Natural killer cell (primary cell): ENCODE data around the gene TFCP2. TPM values are rescaled to one million over a fixed set of nuclear protein-coding genes. Genes with fewer than 3 reads are reported as not detected.

Experiments used
- ATAC-seq, 3 donors: fragments of 150-1000 bp in 2 of 3; fragments of 200-7000 bp in 1 of 3; cut with Tn5 transposase; 1 replicate in 1 of 3; 2 replicates in 2 of 3; pipeline ENCODE4 v1.10.0; 2021; ENCODE audit warnings: mild to moderate bottlenecking in 2 of 3, moderate library complexity in 2 of 3
- DNase-seq, 2 donors: peaks; one replicate each; pipeline versions ENCODE4 v3.0.0 to v3.0.0-alpha.2; 2013 to 2021; ENCODE audit warnings: mixed read lengths in 1 of 2
- H3K27ac ChIP-seq: one replicate; pipeline ENCODE4 v1.5.1; 2013; ENCODE audit warnings: mild to moderate bottlenecking, low read length
- H3K27me3 ChIP-seq: one replicate; pipeline ENCODE4 v1.6.1; 2013; ENCODE audit warnings: low read length; ENCODE audit not compliant: control insufficient read depth, insufficient read depth
- H3K36me3 ChIP-seq: one replicate; pipeline ENCODE4 v1.6.1; 2013; ENCODE audit warnings: low read length; ENCODE audit not compliant: control insufficient read depth, insufficient read depth
- H3K4me1 ChIP-seq: one replicate; pipeline ENCODE4 v1.6.1; 2013; ENCODE audit warnings: low read length; ENCODE audit not compliant: control insufficient read depth, insufficient read depth
- H3K4me3 ChIP-seq: one replicate; pipeline ENCODE4 v1.5.1; 2013; ENCODE audit warnings: low read length
- H3K9me3 ChIP-seq: one replicate; pipeline ENCODE4 v1.6.1; 2013; ENCODE audit warnings: low read length; ENCODE audit not compliant: control insufficient read depth, insufficient read depth
- H3K27ac Mint-ChIP-seq, 2 donors: one replicate each; pipeline ENCODE4 v1.8.0; 2022; ENCODE audit warnings: mild to moderate bottlenecking in 2 of 2, mixed read lengths in 2 of 2, moderate library complexity in 1 of 2
- H3K27me3 Mint-ChIP-seq, 2 donors: one replicate each; pipeline ENCODE4 v1.8.0; 2022; ENCODE audit warnings: low read depth in 2 of 2, mixed read lengths in 2 of 2
- H3K36me3 Mint-ChIP-seq: one replicate; pipeline ENCODE4 v1.8.0; 2022; ENCODE audit warnings: mixed read lengths
- H3K4me1 Mint-ChIP-seq, 2 donors: one replicate each; pipeline ENCODE4 v1.8.0; 2022; ENCODE audit warnings: mixed read lengths in 2 of 2
- H3K4me3 Mint-ChIP-seq: one replicate; pipeline ENCODE4 v1.8.0; 2022; ENCODE audit warnings: mild to moderate bottlenecking, moderate library complexity, mixed read lengths
- H3K9me3 Mint-ChIP-seq, 2 donors: one replicate each; pipeline ENCODE4 v1.8.0; 2022; ENCODE audit warnings: mixed read lengths in 2 of 2
- WGBS: methylation state at CpG from one replicate; pipeline ENCODE4 v1.1.7; 2013; ENCODE audit warnings: missing lambda C conversion rate; ENCODE audit not compliant: insufficient coverage; 5-methylcytosine and 5-hydroxymethylcytosine counted together
- intact Hi-C: fragments of 100-400 bp; cut with micrococcal nuclease; formaldehyde crosslinking; loops from one replicate; pipeline ENCODE4 v1.14.2; 2022
- total RNA-seq, 4 donors: library from RNA; stranded (reverse); fragments of 120-200 nt in 1 of 4; gene quantifications; one replicate each; pipeline versions ENCODE4 v1.2.3 to v1.2.4, GENCODE V29; 2013 to 2022
- TF ChIP-seq, protein P1 (sequence below): fragments of 200-600 bp; IDR thresholded peaks from one replicate; pipeline ENCODE4 v1.8.0; 2022; ENCODE audit warnings: antibody characterized with exemption

The TFCP2 gene
- total RNA-seq, 3 donors from 2014 or later (not counting 1 experiment from before 2014, with no cell fraction given): 26.6 to 34.8 (median 34.8) TPM

DNA sequence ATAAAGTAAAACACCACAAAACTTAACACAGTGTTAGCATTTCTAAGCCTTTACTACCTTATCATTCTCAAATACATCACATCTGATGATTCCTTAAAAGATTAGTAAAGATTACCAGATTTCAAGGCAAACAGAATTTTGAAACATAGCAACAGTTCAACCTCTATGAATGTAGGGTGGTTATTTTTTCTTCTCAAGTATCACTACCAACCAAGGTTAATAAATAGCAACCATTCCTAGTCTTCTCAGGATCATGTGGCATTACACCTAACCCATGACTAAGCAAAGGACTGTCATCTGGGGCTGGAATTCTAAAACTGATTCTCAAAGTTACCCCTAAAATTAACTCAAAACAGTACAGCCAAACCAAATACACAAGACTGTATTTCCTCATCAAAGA is 50.1 kb downstream of the TFCP2 start:
- TF ChIP-seq, protein P1, sequence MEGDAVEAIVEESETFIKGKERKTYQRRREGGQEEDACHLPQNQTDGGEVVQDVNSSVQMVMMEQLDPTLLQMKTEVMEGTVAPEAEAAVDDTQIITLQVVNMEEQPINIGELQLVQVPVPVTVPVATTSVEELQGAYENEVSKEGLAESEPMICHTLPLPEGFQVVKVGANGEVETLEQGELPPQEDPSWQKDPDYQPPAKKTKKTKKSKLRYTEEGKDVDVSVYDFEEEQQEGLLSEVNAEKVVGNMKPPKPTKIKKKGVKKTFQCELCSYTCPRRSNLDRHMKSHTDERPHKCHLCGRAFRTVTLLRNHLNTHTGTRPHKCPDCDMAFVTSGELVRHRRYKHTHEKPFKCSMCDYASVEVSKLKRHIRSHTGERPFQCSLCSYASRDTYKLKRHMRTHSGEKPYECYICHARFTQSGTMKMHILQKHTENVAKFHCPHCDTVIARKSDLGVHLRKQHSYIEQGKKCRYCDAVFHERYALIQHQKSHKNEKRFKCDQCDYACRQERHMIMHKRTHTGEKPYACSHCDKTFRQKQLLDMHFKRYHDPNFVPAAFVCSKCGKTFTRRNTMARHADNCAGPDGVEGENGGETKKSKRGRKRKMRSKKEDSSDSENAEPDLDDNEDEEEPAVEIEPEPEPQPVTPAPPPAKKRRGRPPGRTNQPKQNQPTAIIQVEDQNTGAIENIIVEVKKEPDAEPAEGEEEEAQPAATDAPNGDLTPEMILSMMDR: no peak
- no peaks in the 10 kb centered on the region for H3K36me3 Mint-ChIP-seq

DNA sequence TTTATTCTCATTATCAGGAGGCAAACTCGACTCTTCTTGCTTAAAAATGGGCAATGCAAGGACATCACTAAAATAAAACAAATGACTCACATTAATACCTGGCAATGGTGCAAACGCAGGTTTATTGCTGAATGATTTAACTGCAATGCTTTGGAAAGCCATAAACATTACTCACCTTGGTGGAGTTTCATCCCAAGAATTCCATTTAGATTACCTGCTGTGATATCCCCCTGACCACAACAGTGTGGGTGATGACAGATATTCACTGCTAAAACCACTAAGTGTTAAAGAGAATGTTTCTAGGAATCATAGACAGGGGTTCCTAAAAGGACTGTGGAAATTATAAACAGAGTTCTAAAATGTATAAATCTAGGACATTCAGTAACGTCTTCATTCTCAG is 54.2 kb downstream of the TFCP2 start:
- TF ChIP-seq, protein P1: no peak
- Mint-ChIP-seq H3K36me3 (peaks cover 13% of the 10 kb centered on the region), H3K9me3 (no peaks in the 10 kb centered on the region)

More for the DNA sequence above, 50.1 kb downstream of the TFCP2 start:
- no peak overlapping the region for H3K27ac Mint-ChIP-seq
- no peaks in the 10 kb centered on the region for H3K27me3 Mint-ChIP-seq
- Histone ChIP-seq H3K27ac (no peak overlapping the region), H3K9me3 (no peaks in the 10 kb centered on the region), H3K36me3 (peaks cover 14% of the 10 kb centered on the region), H3K4me1 (no peaks in the 10 kb centered on the region), H3K4me3 (no peak overlapping the region), H3K27me3 (no peaks in the 10 kb centered on the region)
- ATAC-seq (no peak), DNase-seq (no peak)
- peaks cover 9% of the 10 kb centered on the region in 2 donors for H3K4me1 Mint-ChIP-seq
- no peaks in the 10 kb centered on the region for H3K9me3 Mint-ChIP-seq
- no peak overlapping the region for H3K4me3 Mint-ChIP-seq
- intact Hi-C loops: no loop called here

DNA sequence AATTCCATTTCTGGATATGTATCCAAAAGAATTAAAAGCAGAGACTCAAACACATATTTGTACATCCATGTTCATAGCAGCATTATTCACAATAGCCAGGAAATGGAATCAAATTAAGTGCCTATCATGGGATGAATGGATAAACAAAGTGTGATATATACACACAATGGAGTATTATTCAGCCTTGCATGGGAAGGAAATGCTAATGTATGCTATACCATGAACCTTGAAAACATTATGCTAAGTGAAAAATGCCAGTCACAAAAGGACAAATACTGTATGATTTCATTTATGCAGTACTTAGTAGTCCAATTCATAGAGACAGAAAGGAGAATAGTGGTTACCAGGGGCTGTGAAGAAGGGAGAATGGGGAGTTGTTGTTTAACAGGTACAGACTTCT is 57.4 kb downstream of the TFCP2 start:
- peaks cover 48% of the 10 kb centered on the region for H3K36me3 ChIP-seq
- H3K9me3 ChIP-seq: no peaks in the 10 kb centered on the region
- H3K4me1 ChIP-seq: no peaks in the 10 kb centered on the region
- TF ChIP-seq, protein P1: no peak
- no peak for ATAC-seq
- no peak for DNase-seq
- Mint-ChIP-seq H3K4me1 (no peaks in the 10 kb centered on the region), H3K36me3 (peaks cover 13% of the 10 kb centered on the region), H3K27me3 (no peaks in the 10 kb centered on the region), H3K27ac (peak overlapping the region; percentile 15 to 19), H3K9me3 (no peaks in the 10 kb centered on the region), H3K4me3 (no peak overlapping the region)
- H3K27ac ChIP-seq: no peak overlapping the region
- intact Hi-C loops: no loop called here
- no peaks in the 10 kb centered on the region for H3K27me3 ChIP-seq
- H3K4me3 ChIP-seq: no peak overlapping the region

More for the DNA sequence above, 54.2 kb downstream of the TFCP2 start:
- no peaks in the 10 kb centered on the region for H3K4me1 ChIP-seq
- H3K27me3 Mint-ChIP-seq: no peaks in the 10 kb centered on the region
- DNase-seq (no peak), ATAC-seq (no peak)
- H3K4me3 ChIP-seq: no peak overlapping the region
- H3K27ac ChIP-seq: no peak overlapping the region
- no peaks in the 10 kb centered on the region for H3K9me3 ChIP-seq
- H3K27me3 ChIP-seq: no peaks in the 10 kb centered on the region
- WGBS: 86% methylated on average over 3 of the region's 3 CpGs
- intact Hi-C loops: no loop called here
- H3K4me1 Mint-ChIP-seq: no peaks in the 10 kb centered on the region
- no peak overlapping the region for H3K4me3 Mint-ChIP-seq
- peak overlapping the region in 1 of 2 donors; percentile 9 for H3K27ac Mint-ChIP-seq
- peaks cover 27% of the 10 kb centered on the region for H3K36me3 ChIP-seq

DNA sequence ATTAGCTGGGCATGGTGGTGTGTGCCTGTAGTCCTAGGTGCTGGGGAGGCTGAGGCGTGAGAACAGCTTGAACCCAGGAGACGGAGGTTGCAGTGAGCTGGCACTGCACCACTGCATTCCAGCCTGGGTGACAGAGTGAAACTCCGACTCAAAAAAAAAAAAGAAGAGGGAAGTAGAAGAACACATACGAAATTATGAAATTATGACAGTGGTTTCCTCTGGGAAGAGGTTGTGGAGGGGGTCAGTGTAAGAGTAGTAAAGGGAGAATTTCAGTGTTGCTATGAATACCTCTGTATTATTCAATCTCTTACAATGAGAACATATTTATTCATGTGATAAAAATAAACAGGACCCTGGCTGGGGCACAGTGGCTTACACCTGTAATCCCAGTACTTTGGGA is 64.8 kb downstream of the TFCP2 start:
- TF ChIP-seq, protein P1: no peak
- Mint-ChIP-seq H3K9me3 (no peaks in the 10 kb centered on the region), H3K4me1 (no peaks in the 10 kb centered on the region), H3K36me3 (peaks cover 19% of the 10 kb centered on the region), H3K4me3 (no peak overlapping the region), H3K27me3 (no peaks in the 10 kb centered on the region), H3K27ac (no peak overlapping the region)
- Histone ChIP-seq H3K36me3 (peaks cover 71% of the 10 kb centered on the region), H3K27ac (no peak overlapping the region), H3K4me3 (no peak overlapping the region), H3K27me3 (no peaks in the 10 kb centered on the region), H3K4me1 (no peaks in the 10 kb centered on the region), H3K9me3 (no peaks in the 10 kb centered on the region)
- 87% methylated on average over 4 of the region's 4 CpGs for WGBS
- no peak for ATAC-seq
- no peak for DNase-seq
- intact Hi-C loops: no loop called here
